HG03196 (cell line): ENCODE measurements around the gene CCDC97.

Experiments used
- ATAC-seq: cut with Tn5 transposase; IDR thresholded peaks from one replicate; pipeline ENCODE4 v1.9.1; 2021; ENCODE audit not compliant: unreplicated experiment

CCDC97 gene

GRCh38 chr19:41298348-41298964, 11.5 kb upstream of the CCDC97 start:
- peak; percentile 25 for ATAC-seq

GRCh38 chr19:41299046-41299754, 10.8 kb upstream of the CCDC97 start:
- ATAC-seq, result no peak

- no peak for ATAC-seq
Observed at GRCh38 chr19:41299755-41300089, 10.2 kb upstream of the CCDC97 start.

GRCh38 chr19:41300555-41300954, 9.4 kb upstream of the CCDC97 start:
- ATAC-seq, result no peak

- no peak for ATAC-seq
Observed at GRCh38 chr19:41302624-41303351, 7.2 kb upstream of the CCDC97 start.

GRCh38 chr19:41303954-41304353, 6.0 kb upstream of the CCDC97 start:
- ATAC-seq, result no peak

- no peak for ATAC-seq
Observed at GRCh38 chr19:41304706-41305483, 5.1 kb upstream of the CCDC97 start.

- ATAC-seq, result no peak
Observed at GRCh38 chr19:41305927-41306793, 3.8 kb upstream of the CCDC97 start.

GRCh38 chr19:41307090-41307875, 2.7 kb upstream of the CCDC97 start:
- no peak for ATAC-seq

- ATAC-seq, result no peak
Observed at GRCh38 chr19:41307954-41308449, 2.0 kb upstream of the CCDC97 start.

- ATAC-seq, result no peak
Observed at GRCh38 chr19:41308450-41309179, 1.4 kb upstream of the CCDC97 start.

- ATAC-seq, result no peak
Observed at GRCh38 chr19:41309180-41310032, 566 bp upstream of the CCDC97 start.

GRCh38 chr19:41311072-41311471, 1.1 kb downstream of the CCDC97 start:
- ATAC-seq, result no peak

GRCh38 chr19:41311613-41312012, 1.6 kb downstream of the CCDC97 start:
- ATAC-seq, result no peak

GRCh38 chr19:41316306-41316920, 6.4 kb downstream of the CCDC97 start:
- ATAC-seq, result no peak

GRCh38 chr19:41318696-41319499, 8.9 kb downstream of the CCDC97 start:
- ATAC-seq, result no peak
